ENCODE results near the gene DHTKD1. TPM values are rescaled to one million over a fixed set of nuclear protein-coding genes. Genes with fewer than 3 reads are reported as not detected.
"Not testable (repeated sequence)": the region's sequence is repeated elsewhere in the genome, so short reads cannot be mapped to it uniquely, and the experiment has no call there.

DHTKD1 gene
- total RNA-seq, 3 donors from 2014 or later = 5.7 to 7.4 (median 6.1) TPM

DNA sequence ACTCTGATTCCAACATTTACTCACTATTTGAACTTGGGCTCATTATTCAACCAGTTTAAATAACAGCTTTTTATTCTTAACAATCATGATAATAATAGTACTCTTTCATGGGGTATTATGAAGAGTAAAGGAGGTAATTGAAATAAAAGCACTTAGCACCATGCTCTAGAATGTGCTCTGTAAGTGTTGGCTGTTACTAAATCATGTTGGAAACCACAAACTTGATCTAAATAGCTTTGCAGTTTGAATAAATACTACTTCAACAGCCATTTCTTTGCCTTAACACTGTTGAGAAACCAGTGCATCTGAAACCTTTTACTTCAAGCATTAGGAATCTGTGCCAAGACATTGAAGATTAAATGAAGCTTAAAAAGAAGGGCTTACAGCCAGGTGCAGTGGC lies 18.2 kb upstream of the DHTKD1 start:
- ATAC-seq (no peak), DNase-seq (no peak)
- Mint-ChIP-seq H3K4me3 (no peak overlapping the region), H3K4me1 (ENCODE audit: low read depth) (no peaks in the 10 kb centered on the region), H3K9me3 (no peaks in the 10 kb centered on the region), H3K27me3 (ENCODE audit: low read depth) (no peaks in the 10 kb centered on the region), H3K36me3 (ENCODE audit: insufficient read depth) (no peaks in the 10 kb centered on the region)

DNA sequence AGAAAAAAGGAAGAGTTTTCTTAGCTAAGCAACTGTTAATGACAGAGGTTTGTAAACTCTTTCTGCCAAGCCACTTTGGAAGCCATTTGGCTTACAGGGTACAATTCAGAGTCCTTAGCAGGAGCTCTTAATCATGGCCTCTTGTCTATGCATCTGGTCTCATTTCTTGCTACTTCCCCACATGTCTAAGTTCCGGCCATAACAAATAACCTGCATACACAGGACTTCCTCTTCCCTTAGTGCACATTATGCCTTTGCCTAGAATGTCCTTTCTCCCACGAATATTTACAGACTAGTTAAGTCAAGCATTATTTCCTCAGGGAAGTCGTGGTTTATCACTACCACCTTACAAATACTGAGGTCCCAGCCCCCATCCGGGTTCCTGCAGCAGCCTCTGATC lies 17.5 kb upstream of the DHTKD1 start:
- H3K27me3 Mint-ChIP-seq (ENCODE audit: low read depth) = no peaks in the 10 kb centered on the region

DNA sequence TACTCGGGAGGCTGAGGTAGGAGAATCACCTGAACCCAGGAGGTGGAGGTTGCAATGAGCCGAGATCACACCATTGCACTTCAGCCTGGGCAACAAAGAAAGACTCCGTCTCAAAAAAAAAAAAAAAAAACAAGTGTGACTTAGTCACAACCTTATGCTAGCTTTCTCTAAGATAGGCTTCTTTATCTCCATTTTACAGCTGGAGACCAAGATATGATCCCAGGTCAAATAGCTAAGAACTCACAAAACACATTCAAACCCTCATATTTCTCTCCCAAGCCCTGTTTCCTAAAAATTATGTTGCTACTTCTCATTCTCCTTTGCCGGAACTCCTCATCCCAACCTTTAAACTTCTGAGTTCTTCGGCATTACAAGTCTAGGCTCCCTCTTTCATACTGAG lies 13.0 kb upstream of the DHTKD1 start:
- Mint-ChIP-seq H3K4me3 (no peak overlapping the region), H3K27me3 (ENCODE audit: low read depth) (no peaks in the 10 kb centered on the region), H3K36me3 (ENCODE audit: insufficient read depth) (no peaks in the 10 kb centered on the region), H3K9me3 (no peaks in the 10 kb centered on the region), H3K4me1 (ENCODE audit: low read depth) (no peaks in the 10 kb centered on the region)
- DNase-seq (no peak), ATAC-seq (no peak)

More for the DNA sequence above, 17.5 kb upstream of the DHTKD1 start:
- no peaks in the 10 kb centered on the region for H3K36me3 Mint-ChIP-seq (ENCODE audit: insufficient read depth)
- no peak for ATAC-seq
- no peaks in the 10 kb centered on the region for H3K4me1 Mint-ChIP-seq (ENCODE audit: low read depth)
- DNase-seq = no peak
- no peaks in the 10 kb centered on the region for H3K9me3 Mint-ChIP-seq
- H3K4me3 Mint-ChIP-seq = no peak overlapping the region

DNA sequence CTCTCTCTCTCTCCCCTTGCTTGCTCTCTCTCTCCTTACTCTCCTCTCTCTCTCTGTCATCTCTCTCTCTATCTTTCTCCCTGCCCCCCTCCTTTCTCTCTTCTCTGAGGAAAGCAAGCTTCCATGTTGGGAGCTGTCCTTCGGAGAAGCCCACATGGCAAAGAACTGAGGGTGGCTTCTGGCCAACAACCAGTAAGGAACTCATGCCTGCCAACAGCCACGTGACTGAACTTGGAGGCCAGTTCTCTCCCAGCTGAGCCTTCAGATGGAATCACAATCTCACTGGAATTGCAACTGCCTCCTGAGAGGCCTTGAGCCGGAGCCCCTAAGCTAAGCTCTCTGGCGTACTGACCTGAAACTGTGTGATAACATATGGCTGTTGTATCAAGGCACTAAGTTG lies 12.0 kb upstream of the DHTKD1 start:
- no peak for ATAC-seq
- no peaks in the 10 kb centered on the region for H3K4me1 Mint-ChIP-seq (ENCODE audit: low read depth)
- peaks cover 2% of the 10 kb centered on the region for H3K27me3 Mint-ChIP-seq (ENCODE audit: low read depth)
- no peaks in the 10 kb centered on the region for H3K9me3 Mint-ChIP-seq
- H3K36me3 Mint-ChIP-seq (ENCODE audit: insufficient read depth) = no peaks in the 10 kb centered on the region
- DNase-seq = no peak
- no peak overlapping the region for H3K4me3 Mint-ChIP-seq

DNA sequence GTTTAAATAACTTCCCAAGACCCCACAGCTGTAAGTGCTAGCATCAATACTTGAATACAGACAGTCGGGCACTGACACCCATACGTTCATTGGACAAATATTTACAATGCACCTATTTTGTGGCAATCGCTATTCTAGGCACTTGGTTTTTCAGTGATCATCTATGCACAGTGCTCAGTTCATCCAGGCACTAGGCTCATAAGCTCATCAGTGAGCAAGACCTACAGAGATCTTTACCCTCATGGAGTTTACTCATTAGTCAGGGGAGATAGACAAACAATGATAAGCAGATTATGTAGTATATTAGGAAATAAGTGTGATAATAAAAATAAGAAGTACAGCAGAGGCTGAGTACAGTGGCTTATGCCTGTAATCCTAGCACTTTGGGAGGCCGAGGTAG lies 7.6 kb upstream of the DHTKD1 start:
- ATAC-seq (no peak), DNase-seq (no peak)
- H3K4me3 Mint-ChIP-seq = no peak overlapping the region
- no peaks in the 10 kb centered on the region for H3K9me3 Mint-ChIP-seq
- H3K36me3 Mint-ChIP-seq (ENCODE audit: insufficient read depth) = no peaks in the 10 kb centered on the region
- peaks cover 2% of the 10 kb centered on the region for H3K27me3 Mint-ChIP-seq (ENCODE audit: low read depth)
- no peaks in the 10 kb centered on the region for H3K4me1 Mint-ChIP-seq (ENCODE audit: low read depth)

DNA sequence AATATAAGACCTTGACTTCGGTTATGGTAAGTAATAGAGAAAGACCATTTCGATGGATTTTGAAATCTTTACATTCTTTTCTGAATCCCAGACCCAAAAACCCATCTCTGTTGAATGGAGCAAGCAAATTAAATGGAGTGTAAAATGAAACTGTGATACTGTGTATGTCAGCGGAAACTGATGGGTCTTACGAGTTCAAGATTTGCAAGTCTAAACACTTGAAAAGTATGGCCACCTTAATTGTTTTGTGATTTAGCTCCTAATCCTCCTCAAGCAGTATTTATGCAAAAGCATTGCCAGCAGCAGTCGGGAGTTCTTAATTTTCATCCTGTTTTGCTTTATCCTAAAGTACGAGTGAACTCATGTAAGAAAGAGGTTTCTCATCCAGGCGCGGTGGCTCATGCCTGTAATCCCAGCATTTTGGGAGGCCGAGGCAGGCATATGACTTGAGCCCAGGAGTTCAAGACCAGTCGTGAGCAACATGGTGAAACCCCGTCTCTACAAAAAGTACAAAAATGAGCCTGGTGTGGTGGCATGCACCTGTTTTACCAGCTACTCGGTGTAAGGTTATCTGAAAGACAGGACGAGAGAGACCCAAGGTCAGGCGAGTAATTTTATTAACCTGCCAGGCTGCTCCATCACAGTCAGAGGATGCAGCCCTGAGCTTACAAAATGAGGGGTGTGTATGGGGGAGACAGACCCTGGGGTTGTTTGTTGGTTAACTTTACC lies 5.8 kb upstream of the DHTKD1 start:
- Mint-ChIP-seq H3K27me3 (ENCODE audit: low read depth) (peaks cover 2% of the 10 kb centered on the region), H3K9me3 (no peaks in the 10 kb centered on the region), H3K4me3 (no peak overlapping the region), H3K36me3 (ENCODE audit: insufficient read depth) (no peaks in the 10 kb centered on the region), H3K4me1 (ENCODE audit: low read depth) (no peaks in the 10 kb centered on the region)
- ATAC-seq (no peak), DNase-seq (no peak)

DNA sequence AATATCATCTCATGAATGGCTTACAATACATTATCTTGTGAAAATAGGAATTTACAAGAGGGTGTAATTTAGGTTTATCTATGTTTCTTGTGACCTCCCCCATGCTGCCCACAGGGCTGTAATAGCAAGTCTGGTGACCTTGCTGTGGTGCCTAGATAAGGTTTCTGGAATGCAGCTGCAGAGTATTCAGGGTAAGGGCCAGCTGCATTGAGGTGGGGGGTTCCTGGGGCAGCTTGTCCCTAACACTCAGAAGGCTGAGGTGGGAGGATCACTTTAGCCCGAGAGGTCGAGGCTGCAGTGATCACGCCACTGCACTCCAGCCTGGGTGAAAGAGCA lies 5.3 kb upstream of the DHTKD1 start:
- H3K4me3 Mint-ChIP-seq = no peak overlapping the region
- no peaks in the 10 kb centered on the region for H3K36me3 Mint-ChIP-seq (ENCODE audit: insufficient read depth)
- H3K4me1 Mint-ChIP-seq (ENCODE audit: low read depth) = peaks cover 3% of the 10 kb centered on the region
- DNase-seq (no peak), ATAC-seq (no peak)
- no peaks in the 10 kb centered on the region for H3K9me3 Mint-ChIP-seq
- peaks cover 2% of the 10 kb centered on the region for H3K27me3 Mint-ChIP-seq (ENCODE audit: low read depth)

DNA sequence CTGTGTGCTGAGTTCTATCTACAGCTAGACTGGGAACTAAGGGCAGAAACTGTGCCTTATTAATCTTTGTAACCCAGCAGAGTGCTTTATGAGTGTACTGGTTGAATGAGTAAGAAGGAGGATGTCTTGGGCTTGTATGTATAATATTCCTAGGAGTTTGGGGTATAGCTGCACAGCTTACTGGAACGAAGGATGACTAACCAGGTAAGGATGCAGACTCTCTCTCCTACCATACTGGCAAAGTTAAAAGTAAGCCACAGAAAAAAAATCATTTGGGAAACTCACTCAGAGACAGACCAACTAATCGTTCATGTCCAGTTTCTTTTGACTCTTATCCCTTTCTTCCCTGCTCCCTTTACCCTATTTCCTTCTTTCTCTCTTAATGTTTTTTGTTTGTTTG lies 1.4 kb upstream of the DHTKD1 start:
- H3K27me3 Mint-ChIP-seq (ENCODE audit: low read depth) = no peaks in the 10 kb centered on the region
- peaks cover 18% of the 10 kb centered on the region for H3K4me1 Mint-ChIP-seq (ENCODE audit: low read depth)
- no peaks in the 10 kb centered on the region for H3K9me3 Mint-ChIP-seq
- no peak for ATAC-seq
- no peak overlapping the region for H3K4me3 Mint-ChIP-seq
- no peaks in the 10 kb centered on the region for H3K36me3 Mint-ChIP-seq (ENCODE audit: insufficient read depth)
- no peak for DNase-seq

DNA sequence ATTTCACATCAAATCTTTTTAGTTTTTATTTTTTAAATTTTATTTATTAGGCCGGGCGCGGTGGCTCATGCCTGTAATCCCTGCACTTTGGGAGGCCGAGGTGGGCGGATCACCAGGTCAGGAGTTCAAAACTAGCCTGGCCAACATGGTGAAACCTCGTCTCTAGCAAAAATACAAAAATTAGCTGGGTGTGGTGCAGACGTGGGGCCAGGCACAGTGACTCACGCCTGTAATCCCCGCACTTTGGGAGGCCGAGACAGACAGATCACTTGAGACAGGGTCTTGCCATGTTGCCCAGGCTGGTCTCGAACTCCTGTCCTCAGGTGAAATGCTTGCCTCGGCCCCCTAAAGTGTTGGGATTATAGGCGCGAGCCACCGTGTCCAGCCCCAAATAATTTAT lies 2.7 kb downstream of the DHTKD1 start:
- H3K36me3 Mint-ChIP-seq (ENCODE audit: insufficient read depth); DNase-seq; H3K27me3 Mint-ChIP-seq (ENCODE audit: low read depth); H3K4me3 Mint-ChIP-seq; ATAC-seq; H3K9me3 Mint-ChIP-seq: not testable (repeated sequence)
- H3K4me1 Mint-ChIP-seq (ENCODE audit: low read depth) = peaks cover 18% of the 10 kb centered on the region

DNA sequence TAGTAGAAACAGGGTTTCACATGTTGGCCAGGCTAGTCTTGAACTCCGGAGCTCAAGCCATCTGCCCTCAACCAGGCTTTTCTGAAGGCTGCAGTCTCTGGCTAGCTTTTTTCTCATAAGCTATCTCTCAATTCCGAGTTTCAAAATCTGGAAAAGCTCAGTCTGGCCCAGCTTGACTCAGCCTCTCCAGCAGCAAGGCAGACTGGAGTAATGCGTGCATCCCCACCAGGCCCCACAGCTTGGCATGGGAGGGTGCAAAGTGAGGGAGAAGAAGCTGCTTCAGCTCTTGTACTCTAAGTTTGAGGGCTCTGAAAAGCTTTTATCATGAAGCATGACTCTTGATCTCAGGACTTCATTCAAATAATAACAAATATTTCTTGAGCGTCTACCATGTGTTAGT lies 4.8 kb downstream of the DHTKD1 start:
- ATAC-seq (no peak), DNase-seq (no peak)
- Mint-ChIP-seq H3K27me3 (ENCODE audit: low read depth) (no peaks in the 10 kb centered on the region), H3K4me3 (no peak overlapping the region), H3K9me3 (no peaks in the 10 kb centered on the region), H3K36me3 (ENCODE audit: insufficient read depth) (peaks cover 5% of the 10 kb centered on the region), H3K4me1 (ENCODE audit: low read depth) (peaks cover 17% of the 10 kb centered on the region)

DNA sequence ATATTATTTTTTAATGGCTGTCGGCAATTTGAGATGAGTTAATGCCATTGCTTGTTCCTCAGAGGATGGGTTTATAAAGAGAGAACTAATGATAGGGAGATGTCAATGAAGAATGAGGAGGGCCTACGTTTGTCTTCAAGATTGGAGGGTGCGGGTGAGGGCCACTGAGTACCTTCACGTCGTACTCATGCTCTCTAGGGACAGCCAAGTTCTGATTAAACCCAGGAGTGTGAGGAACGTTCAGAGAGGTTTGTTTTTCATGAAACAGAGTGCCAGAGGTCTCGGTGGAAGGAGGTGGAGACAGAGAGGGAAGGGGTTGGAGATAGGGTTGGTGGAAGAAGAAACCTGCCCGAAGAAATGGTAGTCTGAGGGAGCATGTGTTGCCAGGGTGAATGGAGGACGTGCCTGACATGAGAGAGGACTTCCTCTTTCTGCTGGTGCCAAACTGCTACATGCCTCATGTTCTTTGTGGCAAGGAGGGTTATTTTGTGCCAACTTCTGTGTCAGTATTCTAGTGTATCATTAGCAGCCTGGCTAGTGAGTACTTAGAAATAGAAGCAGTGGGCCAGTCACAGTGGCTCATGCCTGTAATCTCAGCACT lies 8.9 kb downstream of the DHTKD1 start:
- H3K4me3 Mint-ChIP-seq = no peak overlapping the region
- no peak for ATAC-seq
- H3K4me1 Mint-ChIP-seq (ENCODE audit: low read depth) = peaks cover 5% of the 10 kb centered on the region
- no peaks in the 10 kb centered on the region for H3K9me3 Mint-ChIP-seq
- peaks cover 7% of the 10 kb centered on the region for H3K36me3 Mint-ChIP-seq (ENCODE audit: insufficient read depth)
- no peaks in the 10 kb centered on the region for H3K27me3 Mint-ChIP-seq (ENCODE audit: low read depth)
- no peak for DNase-seq

DNA sequence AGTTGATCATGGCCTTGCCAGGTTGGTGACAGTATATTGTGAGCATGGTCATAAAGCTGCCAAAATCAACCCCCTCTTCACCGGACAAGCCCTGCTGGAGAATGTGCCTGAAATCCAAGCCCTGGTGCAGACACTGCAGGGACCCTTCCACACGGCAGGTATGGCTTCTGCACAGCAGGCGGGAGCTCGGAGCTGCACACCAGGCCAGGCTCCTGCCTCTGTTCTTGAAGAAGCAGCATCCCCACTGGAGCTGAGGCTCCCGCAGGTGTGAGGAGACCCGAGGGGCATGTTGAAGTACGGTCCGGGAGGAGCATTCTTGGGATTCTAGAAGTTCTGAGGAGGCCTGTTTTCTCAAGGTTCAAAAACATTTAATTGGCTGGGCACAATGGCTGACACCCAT lies 12.7 kb downstream of the DHTKD1 start:
- ATAC-seq (no peak), DNase-seq (no peak)
- Mint-ChIP-seq H3K36me3 (ENCODE audit: insufficient read depth) (peaks cover 11% of the 10 kb centered on the region), H3K4me3 (no peak overlapping the region), H3K9me3 (no peaks in the 10 kb centered on the region), H3K4me1 (ENCODE audit: low read depth) (peaks cover 5% of the 10 kb centered on the region), H3K27me3 (ENCODE audit: low read depth) (no peaks in the 10 kb centered on the region)

DNA sequence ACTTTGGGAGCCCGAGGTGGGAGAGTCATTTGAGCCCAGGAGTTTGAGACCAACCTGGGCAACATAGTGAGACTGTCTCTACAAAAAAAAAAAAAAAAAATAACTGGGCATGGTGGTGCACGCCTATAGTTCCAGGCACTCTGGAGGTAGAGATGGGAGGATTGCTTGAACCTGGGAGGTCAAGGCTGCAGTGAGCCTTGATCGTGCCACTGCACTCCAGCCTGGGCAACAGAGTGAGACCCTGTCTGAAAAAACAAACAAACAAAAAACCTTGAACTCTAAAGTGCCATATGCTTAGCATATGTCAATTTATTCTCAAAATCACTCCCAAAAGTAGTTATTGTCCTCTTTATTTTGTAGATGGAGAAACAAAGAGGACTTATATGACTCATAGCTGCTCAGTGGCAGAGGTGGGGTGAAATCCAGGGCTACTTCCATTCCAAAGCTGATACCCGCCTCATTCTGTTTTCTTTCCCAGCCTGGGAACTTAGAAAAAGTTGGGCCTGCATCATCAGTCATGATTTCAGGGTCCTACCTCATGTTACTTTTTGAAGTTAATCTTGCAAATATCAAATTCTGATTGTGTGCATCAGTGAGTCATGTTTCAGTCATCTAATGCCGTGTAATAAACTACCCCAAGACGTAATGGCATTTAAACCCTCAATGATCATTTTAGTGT lies 13.3 kb downstream of the DHTKD1 start:
- Mint-ChIP-seq H3K9me3 (no peaks in the 10 kb centered on the region), H3K36me3 (ENCODE audit: insufficient read depth) (peaks cover 15% of the 10 kb centered on the region), H3K27me3 (ENCODE audit: low read depth) (no peaks in the 10 kb centered on the region), H3K4me3 (no peak overlapping the region), H3K4me1 (ENCODE audit: low read depth) (peaks cover 5% of the 10 kb centered on the region)
- ATAC-seq (no peak), DNase-seq (no peak)

DNA sequence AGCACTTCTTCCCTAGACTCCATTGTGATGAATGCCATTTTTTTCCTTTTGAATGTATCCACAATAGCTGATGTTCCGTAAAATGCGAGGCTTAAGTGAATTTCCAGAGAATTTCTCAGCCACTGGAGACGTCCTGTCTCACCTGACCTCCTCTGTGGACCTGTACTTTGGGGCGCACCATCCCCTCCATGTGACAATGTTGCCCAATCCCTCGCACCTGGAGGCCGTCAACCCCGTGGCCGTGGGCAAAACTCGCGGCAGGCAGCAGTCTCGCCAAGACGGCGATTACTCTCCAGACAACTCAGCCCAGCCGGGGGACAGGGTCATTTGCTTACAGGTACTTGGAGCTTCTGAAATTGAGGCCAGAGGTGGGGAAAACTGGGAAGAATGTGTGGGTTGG lies 20.2 kb downstream of the DHTKD1 start:
- Mint-ChIP-seq H3K4me3 (no peak overlapping the region), H3K36me3 (ENCODE audit: insufficient read depth) (peaks cover 30% of the 10 kb centered on the region), H3K9me3 (no peaks in the 10 kb centered on the region), H3K27me3 (ENCODE audit: low read depth) (no peaks in the 10 kb centered on the region), H3K4me1 (ENCODE audit: low read depth) (no peaks in the 10 kb centered on the region)
- ATAC-seq (no peak), DNase-seq (no peak)

DNA sequence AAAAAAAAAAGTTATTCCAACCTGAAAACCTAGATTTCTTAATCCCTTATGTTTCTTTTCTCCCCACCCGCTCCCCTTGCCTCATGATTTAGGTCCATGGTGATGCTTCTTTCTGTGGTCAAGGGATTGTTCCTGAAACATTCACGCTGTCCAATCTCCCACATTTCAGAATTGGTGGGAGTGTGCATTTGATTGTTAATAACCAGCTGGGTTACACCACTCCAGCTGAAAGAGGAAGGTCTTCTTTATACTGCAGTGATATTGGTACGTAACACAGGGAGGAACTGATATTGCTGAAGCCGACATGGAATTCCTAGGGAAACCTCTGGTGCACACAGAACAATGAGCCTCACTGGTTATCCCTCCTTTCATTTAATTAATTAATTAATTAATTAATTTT lies 22.7 kb downstream of the DHTKD1 start:
- H3K4me1 Mint-ChIP-seq (ENCODE audit: low read depth) = no peaks in the 10 kb centered on the region
- H3K27me3 Mint-ChIP-seq (ENCODE audit: low read depth) = no peaks in the 10 kb centered on the region
- ATAC-seq = no peak

More for the DNA sequence above, 22.7 kb downstream of the DHTKD1 start:
- Mint-ChIP-seq H3K9me3 (no peaks in the 10 kb centered on the region), H3K4me3 (no peak overlapping the region), H3K36me3 (ENCODE audit: insufficient read depth) (peaks cover 31% of the 10 kb centered on the region)
- DNase-seq = no peak
